22Rv1 (cell line): ENCODE data around the gene CUX1.

Source experiments
- ZFX ChIP-seq: fragments of 450-650 bp; IDR thresholded peaks from 2 replicates; pipeline ENCODE4 v1.6.1; 2017; ENCODE audit warnings: antibody characterized with exemption, borderline replicate concordance
- TF ChIP-seq, protein P1 (sequence below): fragments of 450-650 bp; IDR thresholded peaks from 2 replicates; pipeline ENCODE4 v1.5.1; 2017; ENCODE audit warnings: mild to moderate bottlenecking

DNA sequence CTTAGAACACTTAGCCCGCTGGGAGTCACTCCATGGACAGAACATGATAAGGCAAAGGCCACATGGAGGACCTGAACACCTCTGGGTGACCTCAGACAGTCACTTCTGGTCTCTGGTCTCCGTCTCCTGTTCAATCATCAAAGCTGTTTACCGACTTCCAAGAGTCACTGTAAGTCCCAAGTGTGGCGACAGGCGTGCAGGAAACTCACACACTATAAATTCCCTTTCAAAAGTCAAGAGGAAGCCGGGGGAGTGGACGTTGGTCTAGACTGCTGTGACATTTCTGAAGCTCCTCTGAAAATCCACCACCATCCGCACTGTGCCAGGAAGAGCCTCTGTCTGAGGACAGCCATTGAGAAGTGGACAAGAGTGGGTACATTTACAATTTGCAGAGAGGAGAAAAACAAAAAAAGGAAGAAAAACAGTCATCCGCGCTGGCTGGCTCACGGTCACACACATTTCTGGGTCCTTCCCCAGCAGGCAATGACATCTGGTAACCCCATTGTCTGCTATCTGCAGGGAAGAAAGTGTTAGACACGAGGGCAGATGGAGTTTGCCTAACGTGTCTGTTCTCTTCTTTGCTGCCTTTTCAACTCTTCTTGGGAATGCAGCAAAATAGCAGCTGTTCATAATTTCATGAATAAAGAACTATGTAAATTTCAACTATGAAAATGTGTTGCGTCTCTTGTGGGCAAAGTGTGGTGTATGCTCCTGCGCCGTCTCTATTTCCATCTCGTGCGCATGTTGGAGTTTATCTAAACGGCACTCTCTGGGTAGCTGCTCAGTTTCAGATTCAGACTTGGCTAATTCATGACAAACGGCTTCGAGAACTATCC is 32.9 kb upstream of the CUX1 start:
- TF ChIP-seq, protein P1, sequence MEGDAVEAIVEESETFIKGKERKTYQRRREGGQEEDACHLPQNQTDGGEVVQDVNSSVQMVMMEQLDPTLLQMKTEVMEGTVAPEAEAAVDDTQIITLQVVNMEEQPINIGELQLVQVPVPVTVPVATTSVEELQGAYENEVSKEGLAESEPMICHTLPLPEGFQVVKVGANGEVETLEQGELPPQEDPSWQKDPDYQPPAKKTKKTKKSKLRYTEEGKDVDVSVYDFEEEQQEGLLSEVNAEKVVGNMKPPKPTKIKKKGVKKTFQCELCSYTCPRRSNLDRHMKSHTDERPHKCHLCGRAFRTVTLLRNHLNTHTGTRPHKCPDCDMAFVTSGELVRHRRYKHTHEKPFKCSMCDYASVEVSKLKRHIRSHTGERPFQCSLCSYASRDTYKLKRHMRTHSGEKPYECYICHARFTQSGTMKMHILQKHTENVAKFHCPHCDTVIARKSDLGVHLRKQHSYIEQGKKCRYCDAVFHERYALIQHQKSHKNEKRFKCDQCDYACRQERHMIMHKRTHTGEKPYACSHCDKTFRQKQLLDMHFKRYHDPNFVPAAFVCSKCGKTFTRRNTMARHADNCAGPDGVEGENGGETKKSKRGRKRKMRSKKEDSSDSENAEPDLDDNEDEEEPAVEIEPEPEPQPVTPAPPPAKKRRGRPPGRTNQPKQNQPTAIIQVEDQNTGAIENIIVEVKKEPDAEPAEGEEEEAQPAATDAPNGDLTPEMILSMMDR, result no peak
- no peak for TF ChIP-seq ZFX
